HepG2 (cell line): Measurements from ENCODE around the gene CYP26B1. TPM values are rescaled to one million over a fixed set of nuclear protein-coding genes. Genes with fewer than 3 reads are reported as not detected.

Experiments
- CENPT ChIP-seq: sonication (generic); formaldehyde crosslinking; IDR thresholded peaks from 2 replicates; pipeline ENCODE4 v1.8.0; 2022; ENCODE audit warnings: low read depth, mild to moderate bottlenecking, moderate library complexity, missing genetic modification reagents
- GATAD2A ChIP-seq: IDR thresholded peaks from 2 replicates; pipeline ENCODE4 v1.6.1; 2016
- KAT2B ChIP-seq: fragments of 150-350 bp; IDR thresholded peaks from 2 replicates; pipeline ENCODE4 v1.6.1; 2014; ENCODE audit warnings: low read depth, low read length, borderline replicate concordance
- KDM4B ChIP-seq: sonication (generic); formaldehyde crosslinking; IDR thresholded peaks from 2 replicates; pipeline ENCODE4 v1.4.0; 2020; ENCODE audit warnings: missing genetic modification reagents
- PAF1 ChIP-seq: IDR thresholded peaks from 2 replicates; pipeline ENCODE4 v1.6.1; 2016; ENCODE audit warnings: missing genetic modification reagents, missing compliant biosample characterization
- RARA ChIP-seq: IDR thresholded peaks from 2 replicates; pipeline ENCODE4 v1.6.1; 2016; ENCODE audit warnings: missing genetic modification reagents, missing compliant biosample characterization
- ZNF292 ChIP-seq: sonication (generic); formaldehyde crosslinking; IDR thresholded peaks from 2 replicates; pipeline ENCODE4 v1.8.1; 2022; ENCODE audit warnings: mild to moderate bottlenecking, low read depth, missing genetic modification reagents, borderline replicate concordance
- ZNF343 ChIP-seq: sonication (generic); formaldehyde crosslinking; IDR thresholded peaks from 2 replicates; pipeline ENCODE4 v1.4.0; 2020; ENCODE audit warnings: mild to moderate bottlenecking, missing genetic modification reagents
- ZNF605 ChIP-seq: sonication (generic); formaldehyde crosslinking; IDR thresholded peaks from 2 replicates; pipeline ENCODE4 v1.8.0; 2022; ENCODE audit warnings: mild to moderate bottlenecking, missing genetic modification reagents
- ZNF672 ChIP-seq: sonication (generic); formaldehyde crosslinking; IDR thresholded peaks from 2 replicates; pipeline ENCODE4 v1.8.1; 2022; ENCODE audit warnings: missing genetic modification reagents
- polyA plus RNA-seq, 8 experiments: library from polyadenylated mRNA; depleted of rRNA in 3 of 8; stranded (reverse) in 7 of 8; unstranded in 1 of 8; fragments of >200 nt; fragmentation: Illumina TruSeq in 4 of 8; extraction: Trizol in 4 of 8; gene quantifications; 2 replicates each; pipeline versions ENCODE4 v1.2.1 to v1.2.3, GENCODE V29; 2011 to 2016; ENCODE audit warnings: low read depth in 4 of 8, missing spikeins in 1 of 8, mixed read lengths in 1 of 8; ENCODE audit not compliant: insufficient read depth in 1 of 8
- total RNA-seq, 5 experiments: library from RNA; depleted of rRNA; stranded (reverse); fragments of >200 nt; fragmentation: Illumina TruSeq; extraction: Trizol; gene quantifications; 2 replicates each; pipeline ENCODE4 v1.2.3, GENCODE V29; 2016; ENCODE audit warnings: low read depth in 1 of 5
- TF ChIP-seq, protein P1 (sequence below): sonication (generic); formaldehyde crosslinking; IDR thresholded peaks from 2 replicates; pipeline ENCODE4 v1.5.1; 2020; ENCODE audit warnings: mild to moderate bottlenecking, missing genetic modification reagents, moderate library complexity
- TF ChIP-seq, protein P2 (sequence below): sonication (generic); formaldehyde crosslinking; IDR thresholded peaks from 2 replicates; pipeline ENCODE4 v1.5.1; 2020; ENCODE audit warnings: mild to moderate bottlenecking, moderate library complexity, missing genetic modification reagents
- TF ChIP-seq, protein P3 (sequence below): sonication (generic); formaldehyde crosslinking; IDR thresholded peaks from 2 replicates; pipeline ENCODE4 v1.4.0; 2020; ENCODE audit warnings: missing genetic modification reagents
- TF ChIP-seq, protein P4 (sequence below): sonication (generic); formaldehyde crosslinking; IDR thresholded peaks from 2 replicates; pipeline ENCODE4 v1.5.1; 2020; ENCODE audit warnings: mild to moderate bottlenecking, missing genetic modification reagents, borderline replicate concordance
- TF ChIP-seq, protein P5 (sequence below): sonication (generic); formaldehyde crosslinking; IDR thresholded peaks from 2 replicates; pipeline ENCODE4 v1.4.0; 2020; ENCODE audit warnings: missing genetic modification reagents
- TF ChIP-seq, protein P6 (sequence below): sonication (generic); formaldehyde crosslinking; IDR thresholded peaks from 2 replicates; pipeline ENCODE4 v1.4.0; 2020; ENCODE audit warnings: missing genetic modification reagents
- TF ChIP-seq, protein P7 (sequence below): sonication (generic); formaldehyde crosslinking; IDR thresholded peaks from 2 replicates; pipeline ENCODE4 v1.4.0; 2020; ENCODE audit warnings: missing genetic modification reagents

CYP26B1 gene
- total and polyA plus RNA-seq, 2 of the 13 experiments (the other 11 are each of a cell fraction or from before 2014, with no cell fraction given), result 0.05 to 0.07 TPM

DNA sequence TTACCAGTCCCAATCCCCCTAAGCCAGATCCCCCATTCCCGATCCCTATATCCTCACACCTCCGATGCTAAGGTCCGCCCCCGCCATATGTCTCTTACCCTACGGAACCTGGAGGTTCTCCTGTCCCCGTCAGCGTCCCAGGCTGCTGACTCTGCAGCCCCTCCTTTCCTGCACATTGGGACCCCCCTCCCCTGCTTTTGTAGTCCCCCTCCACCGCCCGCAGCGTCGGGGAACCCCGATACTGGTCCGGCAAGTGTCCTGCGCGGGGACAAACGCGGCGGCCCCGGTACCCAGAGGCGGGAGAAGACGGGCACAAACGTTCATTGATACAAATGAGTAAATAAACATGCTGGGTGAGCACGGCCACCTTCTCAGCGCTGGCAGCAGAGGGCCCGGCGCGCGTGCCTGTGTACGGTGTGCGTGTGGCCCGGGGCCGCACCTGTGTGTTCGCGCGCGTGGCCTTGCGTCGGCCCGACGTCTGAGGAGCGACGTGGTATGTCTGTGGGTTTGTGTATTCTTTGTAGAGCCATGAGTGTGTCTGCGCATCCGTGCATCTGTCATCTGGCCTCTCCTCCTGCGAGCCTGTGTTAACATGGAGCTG, 2.0 kb upstream of the CYP26B1 start (continued):
- TF ChIP-seq, protein P1, sequence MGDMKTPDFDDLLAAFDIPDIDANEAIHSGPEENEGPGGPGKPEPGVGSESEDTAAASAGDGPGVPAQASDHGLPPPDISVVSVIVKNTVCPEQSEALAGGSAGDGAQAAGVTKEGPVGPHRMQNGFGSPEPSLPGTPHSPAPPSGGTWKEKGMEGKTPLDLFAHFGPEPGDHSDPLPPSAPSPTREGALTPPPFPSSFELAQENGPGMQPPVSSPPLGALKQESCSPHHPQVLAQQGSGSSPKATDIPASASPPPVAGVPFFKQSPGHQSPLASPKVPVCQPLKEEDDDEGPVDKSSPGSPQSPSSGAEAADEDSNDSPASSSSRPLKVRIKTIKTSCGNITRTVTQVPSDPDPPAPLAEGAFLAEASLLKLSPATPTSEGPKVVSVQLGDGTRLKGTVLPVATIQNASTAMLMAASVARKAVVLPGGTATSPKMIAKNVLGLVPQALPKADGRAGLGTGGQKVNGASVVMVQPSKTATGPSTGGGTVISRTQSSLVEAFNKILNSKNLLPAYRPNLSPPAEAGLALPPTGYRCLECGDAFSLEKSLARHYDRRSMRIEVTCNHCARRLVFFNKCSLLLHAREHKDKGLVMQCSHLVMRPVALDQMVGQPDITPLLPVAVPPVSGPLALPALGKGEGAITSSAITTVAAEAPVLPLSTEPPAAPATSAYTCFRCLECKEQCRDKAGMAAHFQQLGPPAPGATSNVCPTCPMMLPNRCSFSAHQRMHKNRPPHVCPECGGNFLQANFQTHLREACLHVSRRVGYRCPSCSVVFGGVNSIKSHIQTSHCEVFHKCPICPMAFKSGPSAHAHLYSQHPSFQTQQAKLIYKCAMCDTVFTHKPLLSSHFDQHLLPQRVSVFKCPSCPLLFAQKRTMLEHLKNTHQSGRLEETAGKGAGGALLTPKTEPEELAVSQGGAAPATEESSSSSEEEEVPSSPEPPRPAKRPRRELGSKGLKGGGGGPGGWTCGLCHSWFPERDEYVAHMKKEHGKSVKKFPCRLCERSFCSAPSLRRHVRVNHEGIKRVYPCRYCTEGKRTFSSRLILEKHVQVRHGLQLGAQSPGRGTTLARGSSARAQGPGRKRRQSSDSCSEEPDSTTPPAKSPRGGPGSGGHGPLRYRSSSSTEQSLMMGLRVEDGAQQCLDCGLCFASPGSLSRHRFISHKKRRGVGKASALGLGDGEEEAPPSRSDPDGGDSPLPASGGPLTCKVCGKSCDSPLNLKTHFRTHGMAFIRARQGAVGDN (CRISPR knock-in tag), result peak; percentile 40; the same call in 1 of the 2 replicates
- TF ChIP-seq, protein P2, sequence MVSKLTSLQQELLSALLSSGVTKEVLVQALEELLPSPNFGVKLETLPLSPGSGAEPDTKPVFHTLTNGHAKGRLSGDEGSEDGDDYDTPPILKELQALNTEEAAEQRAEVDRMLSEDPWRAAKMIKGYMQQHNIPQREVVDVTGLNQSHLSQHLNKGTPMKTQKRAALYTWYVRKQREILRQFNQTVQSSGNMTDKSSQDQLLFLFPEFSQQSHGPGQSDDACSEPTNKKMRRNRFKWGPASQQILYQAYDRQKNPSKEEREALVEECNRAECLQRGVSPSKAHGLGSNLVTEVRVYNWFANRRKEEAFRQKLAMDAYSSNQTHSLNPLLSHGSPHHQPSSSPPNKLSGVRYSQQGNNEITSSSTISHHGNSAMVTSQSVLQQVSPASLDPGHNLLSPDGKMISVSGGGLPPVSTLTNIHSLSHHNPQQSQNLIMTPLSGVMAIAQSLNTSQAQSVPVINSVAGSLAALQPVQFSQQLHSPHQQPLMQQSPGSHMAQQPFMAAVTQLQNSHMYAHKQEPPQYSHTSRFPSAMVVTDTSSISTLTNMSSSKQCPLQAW (CRISPR knock-in tag), result no peak
- TF ChIP-seq GATAD2A (CRISPR knock-in tag), result no peak
- TF ChIP-seq KDM4B (CRISPR knock-in tag), result no peak
- no peak for TF ChIP-seq RARA (CRISPR knock-in tag)
- TF ChIP-seq PAF1 (CRISPR knock-in tag), result no peak
- TF ChIP-seq ZNF672 (CRISPR knock-in tag), result no peak
- TF ChIP-seq, protein P3, sequence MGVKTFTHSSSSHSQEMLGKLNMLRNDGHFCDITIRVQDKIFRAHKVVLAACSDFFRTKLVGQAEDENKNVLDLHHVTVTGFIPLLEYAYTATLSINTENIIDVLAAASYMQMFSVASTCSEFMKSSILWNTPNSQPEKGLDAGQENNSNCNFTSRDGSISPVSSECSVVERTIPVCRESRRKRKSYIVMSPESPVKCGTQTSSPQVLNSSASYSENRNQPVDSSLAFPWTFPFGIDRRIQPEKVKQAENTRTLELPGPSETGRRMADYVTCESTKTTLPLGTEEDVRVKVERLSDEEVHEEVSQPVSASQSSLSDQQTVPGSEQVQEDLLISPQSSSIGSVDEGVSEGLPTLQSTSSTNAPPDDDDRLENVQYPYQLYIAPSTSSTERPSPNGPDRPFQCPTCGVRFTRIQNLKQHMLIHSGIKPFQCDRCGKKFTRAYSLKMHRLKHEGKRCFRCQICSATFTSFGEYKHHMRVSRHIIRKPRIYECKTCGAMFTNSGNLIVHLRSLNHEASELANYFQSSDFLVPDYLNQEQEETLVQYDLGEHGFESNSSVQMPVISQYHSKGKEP (CRISPR knock-in tag), result no peak
- TF ChIP-seq CENPT (CRISPR knock-in tag), result 0 out of 2 replicates have a peak, but pooled peaks have one; percentile 53
- peak; percentile 3; the same call in 1 of the 2 replicates for TF ChIP-seq ZNF605 (CRISPR knock-in tag)
- TF ChIP-seq ZNF343 (CRISPR knock-in tag), result no peak
- TF ChIP-seq, protein P4, sequence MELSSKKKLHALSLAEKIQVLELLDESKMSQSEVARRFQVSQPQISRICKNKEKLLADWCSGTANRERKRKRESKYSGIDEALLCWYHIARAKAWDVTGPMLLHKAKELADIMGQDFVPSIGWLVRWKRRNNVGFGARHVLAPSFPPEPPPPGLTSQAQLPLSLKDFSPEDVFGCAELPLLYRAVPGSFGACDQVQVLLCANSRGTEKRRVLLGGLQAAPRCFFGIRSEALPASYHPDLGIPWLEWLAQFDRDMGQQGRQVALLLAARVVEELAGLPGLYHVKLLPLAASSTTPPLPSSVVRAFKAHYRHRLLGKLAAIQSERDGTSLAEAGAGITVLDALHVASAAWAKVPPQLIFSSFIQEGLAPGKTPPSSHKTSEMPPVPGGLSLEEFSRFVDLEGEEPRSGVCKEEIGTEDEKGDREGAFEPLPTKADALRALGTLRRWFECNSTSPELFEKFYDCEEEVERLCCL (CRISPR knock-in tag), result no peak
- TF ChIP-seq, protein P5, sequence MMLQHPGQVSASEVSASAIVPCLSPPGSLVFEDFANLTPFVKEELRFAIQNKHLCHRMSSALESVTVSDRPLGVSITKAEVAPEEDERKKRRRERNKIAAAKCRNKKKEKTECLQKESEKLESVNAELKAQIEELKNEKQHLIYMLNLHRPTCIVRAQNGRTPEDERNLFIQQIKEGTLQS, result no peak
- TF ChIP-seq, protein P6, sequence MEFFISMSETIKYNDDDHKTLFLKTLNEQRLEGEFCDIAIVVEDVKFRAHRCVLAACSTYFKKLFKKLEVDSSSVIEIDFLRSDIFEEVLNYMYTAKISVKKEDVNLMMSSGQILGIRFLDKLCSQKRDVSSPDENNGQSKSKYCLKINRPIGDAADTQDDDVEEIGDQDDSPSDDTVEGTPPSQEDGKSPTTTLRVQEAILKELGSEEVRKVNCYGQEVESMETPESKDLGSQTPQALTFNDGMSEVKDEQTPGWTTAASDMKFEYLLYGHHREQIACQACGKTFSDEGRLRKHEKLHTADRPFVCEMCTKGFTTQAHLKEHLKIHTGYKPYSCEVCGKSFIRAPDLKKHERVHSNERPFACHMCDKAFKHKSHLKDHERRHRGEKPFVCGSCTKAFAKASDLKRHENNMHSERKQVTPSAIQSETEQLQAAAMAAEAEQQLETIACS (CRISPR knock-in tag), result 0 out of 2 replicates have a peak, but pooled peaks have one; percentile 12
- TF ChIP-seq, protein P7, sequence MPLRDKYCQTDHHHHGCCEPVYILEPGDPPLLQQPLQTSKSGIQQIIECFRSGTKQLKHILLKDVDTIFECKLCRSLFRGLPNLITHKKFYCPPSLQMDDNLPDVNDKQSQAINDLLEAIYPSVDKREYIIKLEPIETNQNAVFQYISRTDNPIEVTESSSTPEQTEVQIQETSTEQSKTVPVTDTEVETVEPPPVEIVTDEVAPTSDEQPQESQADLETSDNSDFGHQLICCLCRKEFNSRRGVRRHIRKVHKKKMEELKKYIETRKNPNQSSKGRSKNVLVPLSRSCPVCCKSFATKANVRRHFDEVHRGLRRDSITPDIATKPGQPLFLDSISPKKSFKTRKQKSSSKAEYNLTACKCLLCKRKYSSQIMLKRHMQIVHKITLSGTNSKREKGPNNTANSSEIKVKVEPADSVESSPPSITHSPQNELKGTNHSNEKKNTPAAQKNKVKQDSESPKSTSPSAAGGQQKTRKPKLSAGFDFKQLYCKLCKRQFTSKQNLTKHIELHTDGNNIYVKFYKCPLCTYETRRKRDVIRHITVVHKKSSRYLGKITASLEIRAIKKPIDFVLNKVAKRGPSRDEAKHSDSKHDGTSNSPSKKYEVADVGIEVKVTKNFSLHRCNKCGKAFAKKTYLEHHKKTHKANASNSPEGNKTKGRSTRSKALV, result no peak
- no peak for TF ChIP-seq KAT2B
- no peak for TF ChIP-seq ZNF292
